ENCODE data around the gene PPIF.

DNA sequence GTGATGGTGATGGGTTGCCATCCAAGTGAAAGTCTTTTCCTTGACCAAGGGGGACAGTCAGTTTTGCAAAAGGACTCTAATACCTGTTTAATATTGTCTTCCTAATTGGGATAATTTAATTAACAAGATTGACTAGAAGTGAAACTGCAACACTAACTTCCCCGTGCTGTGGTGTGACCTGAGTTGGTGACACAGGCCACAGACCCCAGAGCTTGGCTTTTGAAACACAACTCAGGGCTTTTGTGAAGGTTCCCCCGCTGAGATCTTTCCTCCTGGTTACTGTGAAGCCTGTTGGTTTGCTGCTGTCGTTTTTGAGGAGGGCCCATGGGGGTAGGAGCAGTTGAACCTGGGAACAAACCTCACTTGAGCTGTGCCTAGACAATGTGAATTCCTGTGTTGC lies 6.9 kb downstream of the PPIF start:
- TF ChIP-seq, protein P1, sequence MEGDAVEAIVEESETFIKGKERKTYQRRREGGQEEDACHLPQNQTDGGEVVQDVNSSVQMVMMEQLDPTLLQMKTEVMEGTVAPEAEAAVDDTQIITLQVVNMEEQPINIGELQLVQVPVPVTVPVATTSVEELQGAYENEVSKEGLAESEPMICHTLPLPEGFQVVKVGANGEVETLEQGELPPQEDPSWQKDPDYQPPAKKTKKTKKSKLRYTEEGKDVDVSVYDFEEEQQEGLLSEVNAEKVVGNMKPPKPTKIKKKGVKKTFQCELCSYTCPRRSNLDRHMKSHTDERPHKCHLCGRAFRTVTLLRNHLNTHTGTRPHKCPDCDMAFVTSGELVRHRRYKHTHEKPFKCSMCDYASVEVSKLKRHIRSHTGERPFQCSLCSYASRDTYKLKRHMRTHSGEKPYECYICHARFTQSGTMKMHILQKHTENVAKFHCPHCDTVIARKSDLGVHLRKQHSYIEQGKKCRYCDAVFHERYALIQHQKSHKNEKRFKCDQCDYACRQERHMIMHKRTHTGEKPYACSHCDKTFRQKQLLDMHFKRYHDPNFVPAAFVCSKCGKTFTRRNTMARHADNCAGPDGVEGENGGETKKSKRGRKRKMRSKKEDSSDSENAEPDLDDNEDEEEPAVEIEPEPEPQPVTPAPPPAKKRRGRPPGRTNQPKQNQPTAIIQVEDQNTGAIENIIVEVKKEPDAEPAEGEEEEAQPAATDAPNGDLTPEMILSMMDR (conservative IDR thresholded peaks at IDR 0.05; ENCODE audit: low read length): no peak
- TF ChIP-seq EZH2phosphoT487 (IDR thresholded peaks at IDR 0.05; ENCODE audit: borderline replicate concordance, low read depth, low read length): no peak
